Liver (tissue), 9 donors: Measurements from ENCODE around the gene MMS22L. TPM values are rescaled to one million over a fixed set of nuclear protein-coding genes. Genes with fewer than 3 reads are reported as not detected.

Experiments used
- DNase-seq: peaks from one replicate; pipeline ENCODE4 v3.0.0-alpha.2; 2017; ENCODE audit warnings: low spot score
- H3K27ac ChIP-seq, 2 donors: one replicate each; pipeline ENCODE4 v1.7.0; 2013; ENCODE audit warnings: inconsistent platforms in 2 of 2, low read length in 2 of 2, control low read depth in 1 of 2, low read depth in 1 of 2, mild to moderate bottlenecking in 1 of 2
- H3K27me3 ChIP-seq, 4 donors: one replicate each; pipeline versions ENCODE4 v1.6.1 to v1.7.0; 2013; ENCODE audit warnings: low read length in 3 of 4, inconsistent platforms in 1 of 4, mild to moderate bottlenecking in 1 of 4, moderate library complexity in 1 of 4; ENCODE audit not compliant: control insufficient read depth in 4 of 4, insufficient read depth in 4 of 4
- H3K36me3 ChIP-seq, 4 donors: one replicate each; pipeline versions ENCODE4 v1.6.1 to v1.7.0; 2013; ENCODE audit warnings: low read length in 3 of 4, mild to moderate bottlenecking in 3 of 4, low read depth in 1 of 4, moderate library complexity in 1 of 4; ENCODE audit not compliant: control insufficient read depth in 4 of 4, insufficient read depth in 3 of 4
- H3K4me1 ChIP-seq, 4 donors: one replicate each; pipeline versions ENCODE4 v1.6.1 to v1.7.0; 2013; ENCODE audit warnings: low read length in 3 of 4, mild to moderate bottlenecking in 3 of 4, moderate library complexity in 1 of 4; ENCODE audit not compliant: control insufficient read depth in 4 of 4, insufficient read depth in 4 of 4
- H3K4me3 ChIP-seq, 3 donors: one replicate each; pipeline versions ENCODE4 v1.6.1 to v1.7.0; 2013; ENCODE audit warnings: low read length in 3 of 3, control low read depth in 1 of 3, low read depth in 1 of 3, mild to moderate bottlenecking in 1 of 3
- H3K9ac ChIP-seq, 2 donors: one replicate each; pipeline ENCODE4 v1.7.0; 2013; ENCODE audit warnings: low read length in 2 of 2, mild to moderate bottlenecking in 2 of 2, moderate library complexity in 2 of 2, control low read depth in 1 of 2, low read depth in 1 of 2
- H3K9me3 ChIP-seq, 4 donors: one replicate each; pipeline versions ENCODE4 v1.6.1 to v1.7.0; 2013; ENCODE audit warnings: low read length in 3 of 4; ENCODE audit not compliant: control insufficient read depth in 4 of 4
- ATF3 ChIP-seq: IDR thresholded peaks from 2 replicates; pipeline ENCODE4 v1.6.1; 2016; ENCODE audit warnings: antibody characterized with exemption
- CTCF ChIP-seq: fragments of 150-350 bp; IDR thresholded peaks from 2 replicates; pipeline ENCODE4 v1.5.1; 2017; ENCODE audit warnings: improper control_type of control experiment, low read depth, low read length; ENCODE audit not compliant: missing input control
- EGR1 ChIP-seq, 2 donors: IDR thresholded peaks; 2 replicates each; pipeline ENCODE4 v1.6.1; 2016 to 2018; ENCODE audit warnings: antibody characterized with exemption in 2 of 2, low read depth in 2 of 2
- FOXA1 ChIP-seq: IDR thresholded peaks from 2 replicates; pipeline ENCODE4 v1.6.1; 2016; ENCODE audit warnings: antibody characterized with exemption
- FOXA2 ChIP-seq: IDR thresholded peaks from 2 replicates; pipeline ENCODE4 v1.6.1; 2016; ENCODE audit warnings: antibody characterized with exemption
- GABPA ChIP-seq, 2 donors: IDR thresholded peaks in 1 of 2; conservative IDR thresholded peaks in 1 of 2; 2 replicates each; pipeline ENCODE4 v1.6.1; 2016; ENCODE audit warnings: antibody characterized with exemption in 2 of 2, mild to moderate bottlenecking in 1 of 2, moderate library complexity in 1 of 2
- HNF4A ChIP-seq, 2 donors: conservative IDR thresholded peaks; 2 replicates each; pipeline ENCODE4 v1.6.1; 2016; ENCODE audit warnings: antibody characterized with exemption in 2 of 2, mild to moderate bottlenecking in 2 of 2
- HNF4G ChIP-seq: IDR thresholded peaks from 2 replicates; pipeline ENCODE4 v1.6.1; 2016; ENCODE audit warnings: antibody characterized with exemption
- JUND ChIP-seq, 2 donors: IDR thresholded peaks; 2 replicates each; pipeline ENCODE4 v1.6.1; 2016; ENCODE audit warnings: antibody characterized with exemption in 2 of 2
- MAX ChIP-seq: IDR thresholded peaks from 2 replicates; pipeline ENCODE4 v1.6.1; 2016; ENCODE audit warnings: antibody characterized with exemption
- NR2F2 ChIP-seq: IDR thresholded peaks from 2 replicates; pipeline ENCODE4 v1.6.1; 2016; ENCODE audit warnings: antibody characterized with exemption
- RAD21 ChIP-seq, 2 donors: IDR thresholded peaks; 2 replicates each; pipeline ENCODE4 v1.6.1; 2016; ENCODE audit warnings: antibody characterized with exemption in 2 of 2, mild to moderate bottlenecking in 2 of 2
- REST ChIP-seq: IDR thresholded peaks from 2 replicates; pipeline ENCODE4 v1.6.1; 2016; ENCODE audit warnings: antibody characterized with exemption, mild to moderate bottlenecking
- RXRA ChIP-seq, 2 donors: IDR thresholded peaks; 2 replicates each; pipeline ENCODE4 v1.6.1; 2017 to 2018; ENCODE audit warnings: antibody characterized with exemption in 2 of 2, mild to moderate bottlenecking in 1 of 2
- SP1 ChIP-seq: IDR thresholded peaks from 2 replicates; pipeline ENCODE4 v1.6.1; 2018; ENCODE audit warnings: antibody characterized with exemption, mild to moderate bottlenecking
- TAF1 ChIP-seq: conservative IDR thresholded peaks from 2 replicates; pipeline ENCODE4 v1.6.1; 2016; ENCODE audit warnings: antibody characterized with exemption, mild to moderate bottlenecking
- YY1 ChIP-seq: IDR thresholded peaks from 2 replicates; pipeline ENCODE4 v1.6.1; 2016; ENCODE audit warnings: antibody characterized with exemption, mild to moderate bottlenecking
- ZBTB33 ChIP-seq: IDR thresholded peaks from 2 replicates; pipeline ENCODE4 v1.6.1; 2016; ENCODE audit warnings: antibody characterized with exemption
- WGBS: extraction: QIAGEN DNeasy Blood & Tissue Kit; methylation state at CpG from one replicate; pipeline ENCODE4 v1.1.7; 2013; 5-methylcytosine and 5-hydroxymethylcytosine counted together
- polyA plus RNA-seq, 2 donors: library from polyadenylated mRNA; stranded (reverse) in 1 of 2; unstranded in 1 of 2; fragments of 200-250 nt in 1 of 2; fragments of >200 nt in 1 of 2; fragmentation: Nextera tagmentation in 1 of 2; extraction: Ambion mirVana in 1 of 2; gene quantifications; one replicate each; pipeline versions ENCODE4 v1.2.1 to v1.2.3, GENCODE V29; 2013 to 2015
- total RNA-seq, 2 donors: library from RNA; depleted of rRNA; stranded (reverse); fragments of >200 nt; gene quantifications; one replicate each; pipeline ENCODE4 v1.2.3, GENCODE V29; 2014
- donor health status: healthy.
- donor health status: healthy.
- donor health status: healthy.
- donor health status: healthy.
- donor health status: healthy.

The MMS22L gene
- total and polyA plus RNA-seq, 4 donors, result 0.32 to 14.9 (median 2.6) TPM

GRCh38 chr6:97305414-97306066 lies 22.5 kb upstream of the MMS22L start:
- H3K36me3 ChIP-seq, result no peaks in the 10 kb centered on the region
- WGBS, result 41% methylated on average over 8 of the region's 8 CpGs
- no peak overlapping the region for H3K27ac ChIP-seq
- no peak for DNase-seq
- H3K27me3 ChIP-seq, result no peaks in the 10 kb centered on the region
- H3K9me3 ChIP-seq, result no peaks in the 10 kb centered on the region
- H3K9ac ChIP-seq, result no peak overlapping the region
- H3K4me1 ChIP-seq, result no peaks in the 10 kb centered on the region
- no peak for TF ChIP-seq MAX
- TF ChIP-seq ZBTB33, result no peak
- no peak for TF ChIP-seq FOXA1
- no peak for TF ChIP-seq REST
- TF ChIP-seq JUND (IDR thresholded peaks at IDR 0.05), result no peak
- TF ChIP-seq FOXA2, result no peak
- TF ChIP-seq GABPA (IDR thresholded peaks at IDR 0.05 in 1 of 2, conservative IDR thresholded peaks at IDR 0.05 in 1 of 2), result no peak
- TF ChIP-seq ATF3, result no peak
- TF ChIP-seq TAF1, result no peak
- TF ChIP-seq SP1, result no peak
- TF ChIP-seq HNF4G, result no peak
- TF ChIP-seq CTCF, result no peak
- no peak for TF ChIP-seq HNF4A (conservative IDR thresholded peaks at IDR 0.05)
- no peak for TF ChIP-seq NR2F2
- no peak for TF ChIP-seq YY1
- TF ChIP-seq RAD21 (IDR thresholded peaks at IDR 0.05), result no peak
- TF ChIP-seq EGR1 (IDR thresholded peaks at IDR 0.05; ENCODE audit: low read depth in 2 of 2), result no peak
- TF ChIP-seq RXRA (IDR thresholded peaks at IDR 0.05), result no peak
- H3K4me3 ChIP-seq, result no peak overlapping the region
